ENCODE measurements around the gene GZF1.

- TF ChIP-seq CTCF (IDR thresholded peaks at IDR 0.05 in 4 of 5, conservative IDR thresholded peaks at IDR 0.05 in 1 of 5) (no peak), POLR2A (IDR thresholded peaks at IDR 0.05) (no peak)
Observed at GRCh38 chr20:23367770-23368169, 5.8 kb downstream of the GZF1 start.
